Measurements from ENCODE around the gene DPF3.

DPF3 gene

GRCh38 chr14:72636871-72637270, 257.0 kb downstream of the DPF3 start:
- Histone ChIP-seq H3K9ac (ENCODE audit: low read length in 5 of 5) (no peak overlapping the region), H3K4me1 (ENCODE audit: control insufficient read depth in 5 of 5, insufficient read depth in 5 of 5, low read length in 5 of 5) (no peaks in the 10 kb centered on the region), H3K27ac (ENCODE audit: low read depth, low read length) (no peak overlapping the region), H3K9me3 (ENCODE audit: control insufficient read depth in 5 of 5, low read length in 5 of 5) (peaks cover 4 to 17% (median 10%) of the 10 kb centered on the region in 5 donors), H3K4me3 (ENCODE audit: low read depth in 1 of 5, low read length in 5 of 5) (no peak overlapping the region), H3K27me3 (ENCODE audit: control insufficient read depth in 5 of 5, insufficient read depth in 4 of 5, low read length in 5 of 5) (no peaks in the 10 kb centered on the region), H3K36me3 (ENCODE audit: control insufficient read depth in 5 of 5, insufficient read depth in 5 of 5, low read length in 5 of 5) (no peaks in the 10 kb centered on the region)

DNA sequence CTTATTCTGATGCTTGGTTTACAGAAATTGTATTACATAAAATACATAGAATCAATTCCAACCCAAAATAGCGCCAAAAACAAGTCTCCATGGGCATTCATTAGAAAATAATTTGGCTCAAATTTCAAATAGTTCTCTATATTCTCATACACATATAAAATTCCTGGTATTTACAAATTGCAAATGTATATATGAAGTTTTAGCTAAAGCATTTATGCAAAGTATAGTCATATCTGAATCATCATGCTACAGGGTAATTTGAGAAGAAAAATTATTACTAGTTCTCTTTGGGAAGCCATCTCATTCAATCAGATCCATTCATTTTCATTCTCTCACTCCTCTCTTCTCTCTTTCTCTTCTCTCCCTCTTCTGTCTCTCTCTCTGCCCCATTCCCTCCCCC, 257.8 kb downstream of the DPF3 start:
- Histone ChIP-seq H3K4me1 (ENCODE audit: control insufficient read depth in 5 of 5, insufficient read depth in 5 of 5, low read length in 5 of 5) (no peaks in the 10 kb centered on the region), H3K4me3 (ENCODE audit: low read depth in 1 of 5, low read length in 5 of 5) (no peak overlapping the region), H3K9me3 (ENCODE audit: control insufficient read depth in 5 of 5, low read length in 5 of 5) (peaks cover 4 to 14% (median 8%) of the 10 kb centered on the region in 5 donors)

DNA sequence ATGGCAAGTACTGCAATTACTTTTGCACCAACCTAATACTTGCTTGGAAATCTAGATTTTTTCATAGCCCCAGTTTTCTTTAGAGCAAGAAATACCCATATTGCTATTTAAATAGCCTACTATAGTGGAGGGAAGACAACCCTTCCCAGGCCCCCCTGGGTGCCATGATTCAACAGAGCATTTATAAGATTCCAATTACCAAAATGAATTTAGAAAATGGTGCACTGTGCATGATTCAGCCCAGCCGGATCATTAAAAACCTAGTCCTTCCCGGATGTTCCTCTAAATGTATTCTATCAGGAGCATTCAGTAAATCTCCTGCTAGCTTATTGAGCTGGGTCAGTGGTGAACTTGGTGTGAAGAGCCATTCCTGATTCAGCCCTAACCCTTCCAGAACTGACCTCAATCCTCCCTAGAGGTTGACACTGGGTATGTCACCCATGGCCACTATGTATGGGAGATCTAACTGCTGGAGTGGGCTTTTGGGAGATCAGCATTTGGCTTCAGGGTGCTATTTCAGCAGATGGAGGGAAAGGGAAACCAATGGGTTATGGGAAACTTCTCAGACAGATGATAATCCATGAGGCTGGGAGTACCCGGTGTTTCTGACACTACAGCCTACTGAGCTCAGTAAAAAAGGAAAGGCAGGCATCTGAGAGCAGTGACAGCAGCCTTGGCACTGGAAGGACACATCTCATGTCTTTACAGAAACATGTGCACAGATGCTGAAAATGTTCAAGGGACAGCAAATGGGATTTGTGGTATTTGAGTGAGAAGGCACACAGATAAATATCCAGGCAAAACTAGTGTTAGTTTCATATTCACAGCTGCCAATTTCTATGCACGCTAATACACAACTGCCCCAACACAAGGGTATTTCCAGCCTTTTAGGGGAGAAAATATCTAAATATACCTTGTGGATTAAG, 258.9 kb downstream of the DPF3 start:
- H3K27me3 ChIP-seq (ENCODE audit: control insufficient read depth in 5 of 5, insufficient read depth in 4 of 5, low read length in 5 of 5) = no peaks in the 10 kb centered on the region
- H3K9ac ChIP-seq (ENCODE audit: low read length in 5 of 5) = no peak overlapping the region
- H3K27ac ChIP-seq (ENCODE audit: low read depth, low read length) = no peak overlapping the region
- peaks cover 4 to 10% (median 6%) of the 10 kb centered on the region in 5 donors for H3K9me3 ChIP-seq (ENCODE audit: control insufficient read depth in 5 of 5, low read length in 5 of 5)
- no peaks in the 10 kb centered on the region for H3K4me1 ChIP-seq (ENCODE audit: control insufficient read depth in 5 of 5, insufficient read depth in 5 of 5, low read length in 5 of 5)
- H3K4me3 ChIP-seq (ENCODE audit: low read depth in 1 of 5, low read length in 5 of 5) = no peak overlapping the region
- H3K36me3 ChIP-seq (ENCODE audit: control insufficient read depth in 5 of 5, insufficient read depth in 5 of 5, low read length in 5 of 5) = no peaks in the 10 kb centered on the region

More for the DNA sequence above, 257.8 kb downstream of the DPF3 start:
- Histone ChIP-seq H3K36me3 (ENCODE audit: control insufficient read depth in 5 of 5, insufficient read depth in 5 of 5, low read length in 5 of 5) (no peaks in the 10 kb centered on the region), H3K27ac (ENCODE audit: low read depth, low read length) (no peak overlapping the region), H3K27me3 (ENCODE audit: control insufficient read depth in 5 of 5, insufficient read depth in 4 of 5, low read length in 5 of 5) (no peaks in the 10 kb centered on the region), H3K9ac (ENCODE audit: low read length in 5 of 5) (no peak overlapping the region)

- Histone ChIP-seq H3K4me3 (ENCODE audit: low read depth in 1 of 5, low read length in 5 of 5) (no peak overlapping the region), H3K27ac (ENCODE audit: low read depth, low read length) (no peak overlapping the region), H3K27me3 (ENCODE audit: control insufficient read depth in 5 of 5, insufficient read depth in 4 of 5, low read length in 5 of 5) (no peaks in the 10 kb centered on the region), H3K9me3 (ENCODE audit: control insufficient read depth in 5 of 5, low read length in 5 of 5) (peaks cover 0 to 4% (median 3%) of the 10 kb centered on the region in 5 donors), H3K4me1 (ENCODE audit: control insufficient read depth in 5 of 5, insufficient read depth in 5 of 5, low read length in 5 of 5) (no peaks in the 10 kb centered on the region), H3K36me3 (ENCODE audit: control insufficient read depth in 5 of 5, insufficient read depth in 5 of 5, low read length in 5 of 5) (no peaks in the 10 kb centered on the region), H3K9ac (ENCODE audit: low read length in 5 of 5) (no peak overlapping the region)
Measured at GRCh38 chr14:72633551-72633950, 260.4 kb downstream of the DPF3 start.

DNA sequence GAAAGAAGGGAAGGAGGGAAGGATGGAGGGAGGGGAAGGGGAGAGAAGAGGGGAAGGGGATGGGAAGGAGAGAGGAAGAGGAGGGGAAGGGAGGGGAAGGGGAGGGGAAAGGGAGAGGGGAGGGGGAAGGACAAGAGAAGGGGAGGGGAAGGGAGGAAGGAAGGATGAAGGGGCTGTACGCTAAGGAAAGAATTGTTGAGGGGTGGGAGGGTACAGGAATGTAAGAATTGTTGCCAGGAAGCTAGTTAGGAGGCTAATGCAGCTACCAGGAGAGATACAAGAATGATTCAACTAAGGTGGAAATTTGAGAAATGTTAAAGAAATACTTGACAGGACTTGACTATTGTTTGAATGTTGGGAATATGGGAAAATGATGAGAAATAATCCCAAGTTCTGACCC, 261.2 kb downstream of the DPF3 start:
- Histone ChIP-seq H3K9ac (ENCODE audit: low read length in 5 of 5) (no peak overlapping the region), H3K27me3 (ENCODE audit: control insufficient read depth in 5 of 5, insufficient read depth in 4 of 5, low read length in 5 of 5) (no peaks in the 10 kb centered on the region), H3K4me3 (ENCODE audit: low read depth in 1 of 5, low read length in 5 of 5) (no peak overlapping the region), H3K36me3 (ENCODE audit: control insufficient read depth in 5 of 5, insufficient read depth in 5 of 5, low read length in 5 of 5) (no peaks in the 10 kb centered on the region), H3K9me3 (ENCODE audit: control insufficient read depth in 5 of 5, low read length in 5 of 5) (peaks cover 0 to 4% (median 3%) of the 10 kb centered on the region in 5 donors), H3K27ac (ENCODE audit: low read depth, low read length) (no peak overlapping the region), H3K4me1 (ENCODE audit: control insufficient read depth in 5 of 5, insufficient read depth in 5 of 5, low read length in 5 of 5) (no peaks in the 10 kb centered on the region)

- H3K4me3 ChIP-seq (ENCODE audit: low read depth in 1 of 5, low read length in 5 of 5) = no peak overlapping the region
- no peaks in the 10 kb centered on the region for H3K36me3 ChIP-seq (ENCODE audit: control insufficient read depth in 5 of 5, insufficient read depth in 5 of 5, low read length in 5 of 5)
- H3K27ac ChIP-seq (ENCODE audit: low read depth, low read length) = no peak overlapping the region
- H3K27me3 ChIP-seq (ENCODE audit: control insufficient read depth in 5 of 5, insufficient read depth in 4 of 5, low read length in 5 of 5) = no peaks in the 10 kb centered on the region
- no peaks in the 10 kb centered on the region for H3K4me1 ChIP-seq (ENCODE audit: control insufficient read depth in 5 of 5, insufficient read depth in 5 of 5, low read length in 5 of 5)
- H3K9ac ChIP-seq (ENCODE audit: low read length in 5 of 5) = no peak overlapping the region
- H3K9me3 ChIP-seq (ENCODE audit: control insufficient read depth in 5 of 5, low read length in 5 of 5) = peaks cover 0 to 1% (median 0%) of the 10 kb centered on the region in 5 donors
Measured at GRCh38 chr14:72631401-72631800, 262.5 kb downstream of the DPF3 start.

DNA sequence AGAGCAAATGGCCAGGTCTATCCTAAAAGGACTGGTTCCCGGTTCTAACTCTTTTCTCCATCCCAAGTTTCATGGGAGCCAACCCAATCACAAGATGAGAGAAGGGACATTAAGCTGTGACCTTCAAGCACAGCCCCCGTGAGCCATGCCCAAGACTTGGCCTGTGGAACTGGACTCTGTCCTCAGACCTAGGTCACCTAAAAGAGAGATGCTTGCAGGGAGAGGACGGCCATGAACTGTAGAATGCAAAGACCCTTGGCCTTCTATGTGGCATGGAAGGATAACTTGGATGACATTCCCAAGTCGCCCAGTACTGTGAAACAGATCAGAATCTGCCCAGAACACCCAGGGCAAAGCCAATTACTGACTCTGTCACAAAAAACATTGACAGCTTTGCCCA, 263.5 kb downstream of the DPF3 start:
- no peak overlapping the region for H3K9ac ChIP-seq (ENCODE audit: low read length in 5 of 5)
- no peaks in the 10 kb centered on the region for H3K27me3 ChIP-seq (ENCODE audit: control insufficient read depth in 5 of 5, insufficient read depth in 4 of 5, low read length in 5 of 5)
- H3K27ac ChIP-seq (ENCODE audit: low read depth, low read length) = no peak overlapping the region
- H3K9me3 ChIP-seq (ENCODE audit: control insufficient read depth in 5 of 5, low read length in 5 of 5) = peaks cover 0 to 6% (median 0%) of the 10 kb centered on the region in 5 donors
- no peaks in the 10 kb centered on the region for H3K4me1 ChIP-seq (ENCODE audit: control insufficient read depth in 5 of 5, insufficient read depth in 5 of 5, low read length in 5 of 5)
- H3K36me3 ChIP-seq (ENCODE audit: control insufficient read depth in 5 of 5, insufficient read depth in 5 of 5, low read length in 5 of 5) = no peaks in the 10 kb centered on the region
- no peak overlapping the region for H3K4me3 ChIP-seq (ENCODE audit: low read depth in 1 of 5, low read length in 5 of 5)

- no peak overlapping the region for H3K9ac ChIP-seq (ENCODE audit: low read length in 5 of 5)
Measured at GRCh38 chr14:72629534-72629933, 264.4 kb downstream of the DPF3 start.

GRCh38 chr14:72625689-72626088, 268.2 kb downstream of the DPF3 start:
- no peaks in the 10 kb centered on the region for H3K27me3 ChIP-seq (ENCODE audit: control insufficient read depth in 5 of 5, insufficient read depth in 4 of 5, low read length in 5 of 5)
- H3K4me3 ChIP-seq (ENCODE audit: low read depth in 1 of 5, low read length in 5 of 5) = no peak overlapping the region
- peaks cover 0 to 6% (median 0%) of the 10 kb centered on the region in 5 donors for H3K9me3 ChIP-seq (ENCODE audit: control insufficient read depth in 5 of 5, low read length in 5 of 5)
- no peaks in the 10 kb centered on the region for H3K4me1 ChIP-seq (ENCODE audit: control insufficient read depth in 5 of 5, insufficient read depth in 5 of 5, low read length in 5 of 5)
- no peak overlapping the region for H3K27ac ChIP-seq (ENCODE audit: low read depth, low read length)
- H3K9ac ChIP-seq (ENCODE audit: low read length in 5 of 5) = no peak overlapping the region
- H3K36me3 ChIP-seq (ENCODE audit: control insufficient read depth in 5 of 5, insufficient read depth in 5 of 5, low read length in 5 of 5) = no peaks in the 10 kb centered on the region

More at GRCh38 chr14:72629534-72629933, 264.4 kb downstream of the DPF3 start:
- no peaks in the 10 kb centered on the region for H3K36me3 ChIP-seq (ENCODE audit: control insufficient read depth in 5 of 5, insufficient read depth in 5 of 5, low read length in 5 of 5)
- H3K4me1 ChIP-seq (ENCODE audit: control insufficient read depth in 5 of 5, insufficient read depth in 5 of 5, low read length in 5 of 5) = no peaks in the 10 kb centered on the region
- H3K27ac ChIP-seq (ENCODE audit: low read depth, low read length) = no peak overlapping the region
- H3K9me3 ChIP-seq (ENCODE audit: control insufficient read depth in 5 of 5, low read length in 5 of 5) = peaks cover 0 to 6% (median 0%) of the 10 kb centered on the region in 5 donors
- no peak overlapping the region for H3K4me3 ChIP-seq (ENCODE audit: low read depth in 1 of 5, low read length in 5 of 5)
- H3K27me3 ChIP-seq (ENCODE audit: control insufficient read depth in 5 of 5, insufficient read depth in 4 of 5, low read length in 5 of 5) = no peaks in the 10 kb centered on the region

DNA sequence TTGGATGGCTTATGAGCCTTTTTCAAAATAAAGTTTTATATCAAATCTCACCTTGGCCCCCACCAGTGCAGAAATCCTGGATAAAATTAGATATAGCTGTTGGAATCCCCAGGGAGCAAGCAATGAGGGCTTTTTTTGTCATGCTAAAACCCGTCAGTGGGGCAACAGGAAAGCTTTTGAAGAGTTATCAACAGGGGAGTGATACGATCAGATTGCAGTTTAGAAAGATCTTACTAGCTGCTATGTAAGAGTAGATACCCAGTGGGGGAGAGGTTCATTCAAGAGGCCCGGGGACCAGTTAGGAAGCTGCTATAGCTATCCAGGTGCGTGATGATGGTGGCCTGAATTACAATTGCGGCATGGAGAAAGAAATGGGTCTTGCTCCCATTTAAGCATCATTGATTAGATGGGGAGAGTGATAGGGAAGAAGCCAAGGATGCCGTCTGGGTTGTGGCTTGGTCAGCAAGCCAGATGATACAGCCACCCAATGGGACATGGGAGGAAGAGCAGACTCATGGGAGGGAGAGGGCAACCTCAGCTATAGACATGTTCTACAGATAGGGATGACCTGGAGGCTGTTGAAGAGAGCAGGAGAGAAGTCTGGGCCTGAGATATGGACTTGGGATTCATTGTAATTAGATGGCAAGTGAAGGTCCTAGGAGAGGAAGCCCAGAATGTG, 272.4 kb downstream of the DPF3 start:
- no peak overlapping the region for H3K9ac ChIP-seq (ENCODE audit: low read length in 5 of 5)
- peaks cover 0 to 6% (median 0%) of the 10 kb centered on the region in 5 donors for H3K9me3 ChIP-seq (ENCODE audit: control insufficient read depth in 5 of 5, low read length in 5 of 5)
- H3K27me3 ChIP-seq (ENCODE audit: control insufficient read depth in 5 of 5, insufficient read depth in 4 of 5, low read length in 5 of 5) = peaks cover 0 to 3% (median 0%) of the 10 kb centered on the region in 5 donors
- no peak overlapping the region for H3K4me3 ChIP-seq (ENCODE audit: low read depth in 1 of 5, low read length in 5 of 5)
- H3K36me3 ChIP-seq (ENCODE audit: control insufficient read depth in 5 of 5, insufficient read depth in 5 of 5, low read length in 5 of 5) = no peaks in the 10 kb centered on the region
- H3K4me1 ChIP-seq (ENCODE audit: control insufficient read depth in 5 of 5, insufficient read depth in 5 of 5, low read length in 5 of 5) = peaks cover 0 to 33% (median 19%) of the 10 kb centered on the region in 5 donors
- no peak overlapping the region for H3K27ac ChIP-seq (ENCODE audit: low read depth, low read length)

All from subcutaneous abdominal adipose tissue (tissue), 5 donors.